GM06990 (cell line): ENCODE measurements around the gene SETX.

Experiments used
- DNase-seq: peaks from one replicate; pipeline ENCODE4 v3.0.0-alpha.2; 2011; ENCODE audit not compliant: insufficient read length; ENCODE audit errors: extremely low read depth
- H3K27me3 ChIP-seq: replicated peaks from 2 replicates; pipeline ENCODE4 v1.6.0; 2011; ENCODE audit warnings: low read length; ENCODE audit not compliant: control insufficient read depth, insufficient read depth
- H3K36me3 ChIP-seq: 2 replicates; pipeline ENCODE4 v1.5.1; 2011; ENCODE audit warnings: low read length; ENCODE audit not compliant: control insufficient read depth, insufficient read depth
- H3K4me3 ChIP-seq: replicated peaks from 2 replicates; pipeline ENCODE4 v1.5.1; 2011; ENCODE audit warnings: low read depth, mild to moderate bottlenecking, control low read depth, low read length
- TF ChIP-seq, protein P1 (sequence below): IDR thresholded peaks from 2 replicates; pipeline ENCODE4 v1.5.1; 2011; ENCODE audit warnings: low read length, control low read depth, mild to moderate bottlenecking, inconsistent platforms; ENCODE audit not compliant: insufficient read depth, poor library complexity, severe bottlenecking

The SETX gene

DNA sequence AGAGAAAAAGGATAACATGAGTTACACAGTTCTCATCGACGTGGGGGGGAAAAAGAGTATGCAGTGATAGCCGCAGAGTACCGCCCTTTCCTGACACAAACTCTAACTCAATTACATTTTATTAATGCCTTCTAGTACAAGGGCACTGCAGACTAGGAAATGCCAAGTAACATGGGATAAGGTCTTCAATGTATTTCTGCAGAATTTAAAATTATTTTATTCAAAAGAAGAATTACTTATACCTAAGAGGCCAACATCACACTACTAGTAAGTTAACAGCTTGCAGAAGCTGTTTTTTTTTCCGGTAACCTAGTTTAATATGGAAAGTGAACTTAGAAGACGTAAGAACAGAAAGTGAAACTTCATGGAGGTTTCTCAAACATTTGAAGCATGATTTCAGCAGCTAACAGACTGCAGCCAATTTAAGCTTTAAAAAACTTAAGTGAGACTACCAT lies 3.9 kb downstream of the SETX start:
- peak overlapping the region; percentile 47 for H3K4me3 ChIP-seq
- peak; percentile 32 for DNase-seq
- H3K36me3 ChIP-seq, result peaks cover 10% of the 10 kb centered on the region
- TF ChIP-seq, protein P1, sequence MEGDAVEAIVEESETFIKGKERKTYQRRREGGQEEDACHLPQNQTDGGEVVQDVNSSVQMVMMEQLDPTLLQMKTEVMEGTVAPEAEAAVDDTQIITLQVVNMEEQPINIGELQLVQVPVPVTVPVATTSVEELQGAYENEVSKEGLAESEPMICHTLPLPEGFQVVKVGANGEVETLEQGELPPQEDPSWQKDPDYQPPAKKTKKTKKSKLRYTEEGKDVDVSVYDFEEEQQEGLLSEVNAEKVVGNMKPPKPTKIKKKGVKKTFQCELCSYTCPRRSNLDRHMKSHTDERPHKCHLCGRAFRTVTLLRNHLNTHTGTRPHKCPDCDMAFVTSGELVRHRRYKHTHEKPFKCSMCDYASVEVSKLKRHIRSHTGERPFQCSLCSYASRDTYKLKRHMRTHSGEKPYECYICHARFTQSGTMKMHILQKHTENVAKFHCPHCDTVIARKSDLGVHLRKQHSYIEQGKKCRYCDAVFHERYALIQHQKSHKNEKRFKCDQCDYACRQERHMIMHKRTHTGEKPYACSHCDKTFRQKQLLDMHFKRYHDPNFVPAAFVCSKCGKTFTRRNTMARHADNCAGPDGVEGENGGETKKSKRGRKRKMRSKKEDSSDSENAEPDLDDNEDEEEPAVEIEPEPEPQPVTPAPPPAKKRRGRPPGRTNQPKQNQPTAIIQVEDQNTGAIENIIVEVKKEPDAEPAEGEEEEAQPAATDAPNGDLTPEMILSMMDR, result no peak
- no peaks in the 10 kb centered on the region for H3K27me3 ChIP-seq

DNA sequence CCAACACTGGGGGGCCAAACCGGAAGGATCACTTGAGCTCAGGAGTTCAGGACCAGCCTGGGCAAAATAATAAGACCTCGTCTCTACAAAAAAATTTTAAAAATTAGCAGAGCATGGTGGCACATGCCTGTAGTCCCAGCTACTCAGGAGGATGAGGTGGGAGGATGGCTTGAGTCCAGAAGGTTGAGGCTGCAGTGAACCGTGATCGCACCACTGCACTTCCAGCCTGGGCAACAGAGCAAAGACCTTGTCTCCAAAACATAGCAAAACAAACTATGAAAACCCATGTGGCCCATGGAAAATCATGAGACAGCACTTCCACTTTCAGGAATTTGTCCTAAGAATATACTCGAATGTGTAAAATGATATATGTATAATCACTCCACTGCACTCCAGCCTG lies 6.1 kb downstream of the SETX start:
- Histone ChIP-seq H3K27me3 (no peaks in the 10 kb centered on the region), H3K4me3 (no peak overlapping the region), H3K36me3 (peaks cover 15% of the 10 kb centered on the region)
- TF ChIP-seq, protein P1, result no peak
- DNase-seq, result no peak

DNA sequence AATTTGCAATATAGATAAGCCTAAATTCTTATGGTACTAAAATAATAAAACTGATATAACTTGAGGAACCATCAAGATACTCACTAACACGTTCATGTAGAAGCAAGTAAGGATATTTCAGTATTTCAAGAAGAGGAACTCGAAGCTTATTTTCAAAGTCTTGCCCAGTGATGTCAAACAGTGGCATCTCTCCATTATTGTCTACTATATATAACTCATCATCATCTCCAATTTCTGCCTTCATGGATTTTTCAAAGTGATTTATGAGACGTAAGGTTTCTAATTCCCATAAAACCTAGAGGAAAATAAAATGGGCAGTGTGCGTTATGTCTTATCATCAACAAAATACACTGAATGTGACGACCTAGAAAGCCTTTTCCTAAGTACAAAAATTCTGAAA lies 8.6 kb downstream of the SETX start:
- no peak overlapping the region for H3K4me3 ChIP-seq

DNA sequence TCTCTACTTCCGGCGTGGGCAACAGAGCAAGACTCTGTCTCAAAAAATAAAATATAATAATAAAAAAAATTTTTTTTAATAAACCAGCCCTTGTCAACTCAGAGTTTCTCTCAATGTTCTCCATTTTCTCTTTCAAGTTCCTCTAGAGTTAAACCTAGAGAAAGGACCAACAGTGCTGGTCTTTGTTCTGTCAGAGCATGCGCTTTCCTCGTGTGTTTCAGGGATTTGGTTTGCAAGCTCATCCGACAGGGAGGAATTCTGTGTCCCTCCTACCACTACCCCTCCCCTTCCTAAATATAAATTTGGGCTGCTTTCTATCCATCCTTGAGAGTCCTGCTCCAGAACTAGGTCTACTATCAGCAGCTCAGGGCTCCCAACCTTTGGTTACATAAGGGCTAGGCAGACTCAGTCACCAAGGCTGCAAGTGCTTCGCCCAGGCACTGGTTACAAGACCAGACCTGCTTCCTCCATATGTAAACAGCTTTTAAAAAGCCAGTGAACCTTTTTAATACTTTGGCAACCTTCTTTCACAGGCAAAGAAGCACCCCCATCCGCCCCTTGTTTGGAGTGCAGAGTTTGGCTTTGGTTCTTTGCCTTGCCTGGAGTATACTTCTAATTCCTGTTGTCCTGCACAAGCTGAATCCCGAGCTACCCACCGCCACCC lies 13.5 kb downstream of the SETX start:
- Histone ChIP-seq H3K4me3 (no peak overlapping the region), H3K27me3 (no peaks in the 10 kb centered on the region), H3K36me3 (peaks cover 23% of the 10 kb centered on the region)
- DNase-seq, result no peak
- TF ChIP-seq, protein P1, result no peak

More for the DNA sequence above, 8.6 kb downstream of the SETX start:
- no peak for DNase-seq
- TF ChIP-seq, protein P1, result no peak
- Histone ChIP-seq H3K36me3 (peaks cover 21% of the 10 kb centered on the region), H3K27me3 (no peaks in the 10 kb centered on the region)

DNA sequence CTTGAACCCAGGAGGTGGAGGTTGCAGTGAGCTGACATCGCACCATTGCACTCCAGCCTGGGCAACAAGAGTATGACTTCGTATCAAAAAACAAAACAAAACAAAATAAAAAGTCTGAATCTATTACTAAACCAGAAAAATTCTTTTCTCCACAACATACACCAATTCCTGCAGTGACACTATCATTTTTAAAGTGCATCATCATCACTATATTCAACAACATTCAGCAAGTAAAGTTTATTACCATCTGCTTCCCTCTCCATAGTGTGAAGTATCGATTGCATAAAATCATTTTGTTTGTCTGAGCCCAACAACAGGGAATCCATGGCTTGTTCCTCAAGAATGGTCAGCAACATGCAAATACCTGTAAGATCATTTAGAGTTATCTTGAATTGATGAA lies 20.4 kb downstream of the SETX start:
- TF ChIP-seq, protein P1, result no peak
- Histone ChIP-seq H3K4me3 (no peak overlapping the region), H3K36me3 (peaks cover 20% of the 10 kb centered on the region), H3K27me3 (no peaks in the 10 kb centered on the region)
- no peak for DNase-seq
